NOMO-1 treated with DMSO at 0.1 percent for 48 hours (cell line): ENCODE data around the gene CDC42BPA.
"Not testable (repeated sequence)": the region's sequence is repeated elsewhere in the genome, so short reads cannot be mapped to it uniquely, and the experiment has no call there.

ENCODE experiments used
- DNase-seq: peaks from one replicate; lab custom pipeline; 2025; ENCODE audit not compliant: unreplicated experiment; lab: John Stamatoyannopoulos, UW

The CDC42BPA gene

GRCh38 chr1:227261501-227261900 is 56.8 kb downstream of the CDC42BPA start:
- no peak for DNase-seq

GRCh38 chr1:227260433-227260832 is 57.9 kb downstream of the CDC42BPA start:
- no peak for DNase-seq

GRCh38 chr1:227257964-227258363 is 60.3 kb downstream of the CDC42BPA start:
- DNase-seq: no peak

GRCh38 chr1:227255086-227255732 is 63.1 kb downstream of the CDC42BPA start:
- no peak for DNase-seq

GRCh38 chr1:227253065-227253464 is 65.2 kb downstream of the CDC42BPA start:
- DNase-seq: no peak

- no peak for DNase-seq
Measured at GRCh38 chr1:227245613-227246320, 72.5 kb downstream of the CDC42BPA start.

- no peak for DNase-seq
Measured at GRCh38 chr1:227244339-227245118, 73.8 kb downstream of the CDC42BPA start.

GRCh38 chr1:227242811-227243682 is 75.2 kb downstream of the CDC42BPA start:
- DNase-seq: no peak

GRCh38 chr1:227240983-227241382 is 77.3 kb downstream of the CDC42BPA start:
- DNase-seq: no peak

- DNase-seq: no peak
Measured at GRCh38 chr1:227234998-227235405, 83.3 kb downstream of the CDC42BPA start.

GRCh38 chr1:227231128-227231527 is 87.2 kb downstream of the CDC42BPA start:
- not testable (repeated sequence) for DNase-seq

- no peak for DNase-seq
Measured at GRCh38 chr1:227228201-227228600, 90.1 kb downstream of the CDC42BPA start.

- no peak for DNase-seq
Measured at GRCh38 chr1:227227761-227228160, 90.5 kb downstream of the CDC42BPA start.

- peak; percentile 28 for DNase-seq
Measured at GRCh38 chr1:227225715-227226346, 92.5 kb downstream of the CDC42BPA start.

- DNase-seq: no peak
Measured at GRCh38 chr1:227223171-227223806, 95.0 kb downstream of the CDC42BPA start.

- DNase-seq: no peak
Measured at GRCh38 chr1:227219715-227220292, 98.5 kb downstream of the CDC42BPA start.

- DNase-seq: no peak
Measured at GRCh38 chr1:227218870-227219573, 99.3 kb downstream of the CDC42BPA start.

- DNase-seq: no peak
Measured at GRCh38 chr1:227215863-227216510, 102.3 kb downstream of the CDC42BPA start.
